AG10803 (cell line): ENCODE data around the gene PKN3.

Source experiments
- DNase-seq: peaks from one replicate; pipeline ENCODE4 v3.0.0; 2010; ENCODE audit warnings: low read depth
- H3K4me3 ChIP-seq: 2 replicates; pipeline ENCODE4 v1.5.1; 2011; ENCODE audit warnings: mild to moderate bottlenecking, low read length, control low read depth
- TF ChIP-seq, protein P1 (sequence below): conservative IDR thresholded peaks from 2 replicates; pipeline ENCODE4 v1.5.1; 2011; ENCODE audit warnings: mild to moderate bottlenecking, low read length, control low read depth, inconsistent platforms

The PKN3 gene

DNA sequence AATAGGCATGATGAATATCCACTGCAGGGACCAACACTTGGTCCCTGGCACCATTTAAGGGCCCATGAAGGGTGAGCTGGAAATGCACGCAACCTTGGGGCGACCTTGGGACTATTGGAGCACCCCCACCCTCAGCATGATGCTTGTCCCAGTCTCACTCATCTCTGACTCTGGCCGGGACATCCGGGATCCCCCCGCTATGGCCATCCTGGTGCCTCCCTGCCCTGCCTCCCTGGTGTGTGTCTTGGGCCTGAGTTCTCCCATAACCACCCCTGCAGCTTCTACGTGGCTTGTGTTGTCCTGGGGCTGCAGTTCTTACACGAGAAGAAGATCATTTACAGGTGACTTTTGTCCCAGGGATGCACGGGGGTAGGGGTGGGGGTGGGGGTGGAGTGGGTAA lies 15.7 kb downstream of the PKN3 start:
- TF ChIP-seq, protein P1, sequence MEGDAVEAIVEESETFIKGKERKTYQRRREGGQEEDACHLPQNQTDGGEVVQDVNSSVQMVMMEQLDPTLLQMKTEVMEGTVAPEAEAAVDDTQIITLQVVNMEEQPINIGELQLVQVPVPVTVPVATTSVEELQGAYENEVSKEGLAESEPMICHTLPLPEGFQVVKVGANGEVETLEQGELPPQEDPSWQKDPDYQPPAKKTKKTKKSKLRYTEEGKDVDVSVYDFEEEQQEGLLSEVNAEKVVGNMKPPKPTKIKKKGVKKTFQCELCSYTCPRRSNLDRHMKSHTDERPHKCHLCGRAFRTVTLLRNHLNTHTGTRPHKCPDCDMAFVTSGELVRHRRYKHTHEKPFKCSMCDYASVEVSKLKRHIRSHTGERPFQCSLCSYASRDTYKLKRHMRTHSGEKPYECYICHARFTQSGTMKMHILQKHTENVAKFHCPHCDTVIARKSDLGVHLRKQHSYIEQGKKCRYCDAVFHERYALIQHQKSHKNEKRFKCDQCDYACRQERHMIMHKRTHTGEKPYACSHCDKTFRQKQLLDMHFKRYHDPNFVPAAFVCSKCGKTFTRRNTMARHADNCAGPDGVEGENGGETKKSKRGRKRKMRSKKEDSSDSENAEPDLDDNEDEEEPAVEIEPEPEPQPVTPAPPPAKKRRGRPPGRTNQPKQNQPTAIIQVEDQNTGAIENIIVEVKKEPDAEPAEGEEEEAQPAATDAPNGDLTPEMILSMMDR, result no peak
- DNase-seq, result no peak
- H3K4me3 ChIP-seq, result no peak overlapping the region

DNA sequence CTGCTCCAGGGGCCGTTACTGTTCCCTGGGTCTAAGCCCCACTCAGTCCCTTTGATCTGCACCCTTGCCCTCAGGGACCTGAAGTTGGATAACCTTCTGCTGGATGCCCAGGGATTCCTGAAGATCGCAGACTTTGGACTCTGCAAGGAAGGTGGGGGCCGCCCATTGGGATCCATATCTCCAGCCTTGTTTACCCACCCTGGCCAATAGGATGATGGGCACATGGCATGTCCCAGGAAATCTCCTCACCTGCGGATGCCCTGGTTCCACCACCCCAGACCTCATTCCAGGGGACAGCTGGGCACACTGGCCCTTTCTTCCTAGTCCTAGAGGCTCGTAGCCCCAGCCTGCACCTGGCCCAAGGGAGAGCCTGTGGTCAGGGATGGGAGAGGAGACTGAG lies 16.2 kb downstream of the PKN3 start:
- DNase-seq, result no peak
- H3K4me3 ChIP-seq, result no peak overlapping the region
- TF ChIP-seq, protein P1, result no peak

DNA sequence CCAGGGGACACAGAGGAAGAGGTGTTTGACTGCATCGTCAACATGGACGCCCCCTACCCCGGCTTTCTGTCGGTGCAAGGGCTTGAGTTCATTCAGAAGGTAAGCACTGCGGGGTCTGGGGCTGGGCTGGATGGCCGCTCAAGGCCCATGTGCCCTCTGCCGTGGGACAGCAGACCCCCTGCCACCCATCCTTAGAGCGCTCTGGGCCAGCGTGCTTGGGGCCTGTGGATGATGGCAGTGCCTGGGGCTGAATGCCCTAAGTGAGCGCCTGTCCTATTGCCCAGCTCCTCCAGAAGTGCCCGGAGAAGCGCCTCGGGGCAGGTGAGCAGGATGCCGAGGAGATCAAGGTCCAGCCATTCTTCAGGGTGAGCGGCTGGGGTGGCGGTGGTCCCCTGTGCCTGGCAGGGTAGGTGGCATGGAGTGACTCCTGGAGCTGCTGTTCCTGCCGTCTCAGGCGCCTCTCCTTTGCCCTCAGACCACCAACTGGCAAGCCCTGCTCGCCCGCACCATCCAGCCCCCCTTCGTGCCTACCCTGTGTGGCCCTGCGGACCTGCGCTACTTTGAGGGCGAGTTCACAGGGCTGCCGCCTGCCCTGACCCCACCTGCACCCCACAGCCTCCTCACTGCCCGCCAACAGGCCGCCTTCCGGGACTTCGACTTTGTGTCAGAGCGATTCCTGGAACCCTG lies 17.8 kb downstream of the PKN3 start:
- TF ChIP-seq, protein P1, result no peak
- DNase-seq, result no peak
- no peak overlapping the region for H3K4me3 ChIP-seq

DNA sequence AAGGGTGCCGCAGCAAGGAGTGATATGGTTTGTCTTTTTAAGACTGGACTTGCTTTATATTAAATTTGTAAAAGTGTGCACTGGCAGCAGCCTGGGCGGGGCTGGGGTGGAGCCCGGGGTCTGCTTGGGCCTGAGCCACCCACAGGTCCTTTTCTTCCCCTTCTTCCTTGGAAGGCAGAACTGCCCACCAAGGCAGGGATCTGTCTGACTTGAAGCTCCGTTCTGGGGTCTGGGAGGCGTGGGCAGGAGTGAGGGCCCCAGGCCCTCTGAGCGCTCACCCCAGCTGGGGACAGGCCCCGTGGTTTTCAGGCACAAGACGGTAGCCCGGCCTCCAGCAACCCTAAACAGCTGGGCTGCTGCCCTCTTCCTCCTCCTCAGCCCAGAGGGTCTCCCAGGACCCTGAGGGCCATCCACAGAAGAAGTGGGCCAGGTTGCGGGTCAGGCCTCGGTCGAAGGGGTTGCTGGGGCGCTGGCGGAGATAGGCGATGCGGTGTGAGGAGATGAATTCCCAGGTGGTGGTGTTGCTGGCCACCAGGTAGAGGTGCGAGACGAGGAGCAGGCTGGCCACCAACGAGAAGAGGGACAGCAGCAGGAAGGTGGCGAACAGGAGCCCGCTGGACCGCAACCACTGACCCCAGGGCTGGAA lies 18.7 kb downstream of the PKN3 start:
- no peak overlapping the region for H3K4me3 ChIP-seq
- TF ChIP-seq, protein P1, result no peak

DNA sequence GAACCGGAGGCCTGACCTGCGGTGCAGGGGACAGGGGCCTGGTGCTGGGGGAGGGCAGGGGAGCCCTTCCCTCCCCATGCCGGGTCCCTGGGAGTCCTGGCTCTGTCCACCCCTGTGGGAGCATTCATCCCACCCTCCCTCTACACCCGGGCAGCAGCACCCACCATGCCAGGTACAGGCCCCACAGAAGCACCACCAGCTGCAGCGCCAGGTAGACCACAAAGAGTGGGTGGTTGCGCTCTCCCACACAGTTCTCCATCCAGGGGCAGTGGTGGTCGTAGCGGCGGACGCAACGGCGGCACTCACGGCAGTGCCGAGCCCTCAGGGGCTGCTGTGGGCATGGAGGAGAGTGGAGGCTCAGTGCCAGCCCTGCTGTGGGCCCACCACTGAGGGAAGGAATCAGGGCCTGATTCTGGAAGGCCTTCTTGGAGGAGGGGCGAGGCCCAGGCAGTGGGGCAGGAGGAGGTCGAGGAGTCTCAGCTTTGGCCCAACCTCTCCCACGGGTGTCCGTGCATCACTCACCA lies 19.2 kb downstream of the PKN3 start:
- no peak overlapping the region for H3K4me3 ChIP-seq
- TF ChIP-seq, protein P1, result no peak
- DNase-seq, result no peak

More for the DNA sequence above, 18.7 kb downstream of the PKN3 start:
- DNase-seq, result no peak

DNA sequence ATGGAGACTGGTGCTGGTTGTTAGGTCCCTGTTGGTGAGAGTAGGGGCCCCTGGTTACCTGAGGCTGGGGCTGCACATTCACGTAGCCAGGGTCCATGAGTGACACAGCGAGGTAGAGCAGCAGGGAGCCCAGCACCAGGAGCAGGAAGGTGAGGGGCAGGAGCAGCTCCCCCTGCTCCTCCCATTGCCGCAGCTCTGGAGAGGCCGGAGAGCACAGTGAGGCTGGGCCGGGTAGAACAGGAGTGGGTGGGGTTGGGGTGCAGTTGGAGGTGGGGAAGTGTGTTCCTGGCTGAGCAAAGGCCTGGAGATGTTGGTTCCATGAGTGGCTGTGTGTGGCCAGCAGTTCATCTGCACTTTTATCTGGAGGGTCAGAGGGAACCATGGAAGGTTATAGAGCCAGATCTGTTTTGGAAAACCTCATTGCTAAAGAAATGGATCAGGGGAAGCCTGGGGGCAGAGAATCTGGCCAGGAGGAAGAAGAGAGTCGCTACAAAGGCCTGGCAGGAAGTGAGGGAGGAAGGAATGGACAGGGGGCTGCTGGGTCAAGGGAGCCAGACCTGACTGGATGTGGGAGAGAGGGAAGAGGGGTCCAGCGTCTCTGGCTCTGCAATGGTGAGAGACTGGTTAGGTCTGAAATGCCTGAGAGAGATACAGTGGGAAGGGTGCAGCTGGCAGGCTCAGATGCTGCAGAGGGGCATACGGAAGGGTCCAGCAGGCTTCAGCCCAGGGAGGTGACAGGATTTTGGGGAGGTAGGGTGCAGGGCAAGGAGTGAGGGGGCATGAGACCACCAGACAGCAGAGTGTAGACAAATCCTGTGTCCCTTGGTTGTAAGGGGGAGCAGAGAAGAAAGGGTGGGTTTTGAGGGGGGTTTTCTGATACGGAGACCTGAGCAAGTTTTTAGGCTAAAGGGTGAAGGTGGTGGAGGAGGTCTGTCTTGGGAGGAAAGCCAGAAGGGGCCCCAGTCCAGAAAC lies 20.4 kb downstream of the PKN3 start:
- TF ChIP-seq, protein P1, result no peak
- DNase-seq, result no peak
- H3K4me3 ChIP-seq, result no peak overlapping the region
